COR-L47 (cell line): Measurements from ENCODE around the gene MAP7.

ENCODE experiments used
- DNase-seq: peaks from one replicate; lab custom pipeline; 2025; lab: John Stamatoyannopoulos, UW

MAP7 gene

DNA sequence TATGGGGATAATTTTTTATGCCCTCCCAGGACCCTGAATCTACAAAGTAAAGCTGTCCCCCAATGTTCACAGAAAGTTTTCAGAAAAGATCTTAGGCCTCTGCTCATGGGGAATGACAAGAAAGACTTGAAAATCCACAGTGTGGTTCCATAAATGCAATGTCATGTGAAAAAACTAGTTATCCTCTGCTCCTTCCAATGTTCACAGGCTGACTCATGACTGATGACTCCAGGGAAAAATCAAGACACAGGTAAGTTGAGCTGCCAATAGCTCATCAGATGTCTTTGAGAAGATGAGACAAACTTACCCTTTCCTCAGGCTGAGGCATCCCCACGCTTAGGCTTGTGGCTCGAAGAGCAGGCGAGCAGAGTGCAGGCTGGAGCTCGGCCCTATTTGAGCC lies 245.8 kb downstream of the MAP7 start:
- no peak for DNase-seq

DNA sequence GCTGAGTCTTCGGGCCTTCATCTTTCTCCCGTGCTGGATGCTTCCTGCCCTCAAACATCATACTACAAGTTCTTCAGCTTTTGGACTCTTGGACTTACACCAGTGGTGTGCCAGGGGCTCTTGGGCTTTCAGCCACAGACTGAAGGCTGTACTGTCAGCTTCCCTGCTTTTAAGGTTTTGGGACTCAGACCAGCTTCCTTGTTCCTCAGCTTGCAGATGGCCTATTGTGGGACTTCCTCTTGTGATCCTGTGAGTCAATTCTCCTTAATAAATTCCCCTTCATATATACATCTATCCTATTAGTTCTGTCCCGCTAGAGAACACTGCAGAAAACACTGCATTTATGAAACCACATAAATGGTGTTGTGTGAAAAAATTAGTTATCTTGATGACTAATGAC lies 246.7 kb downstream of the MAP7 start:
- no peak for DNase-seq

DNA sequence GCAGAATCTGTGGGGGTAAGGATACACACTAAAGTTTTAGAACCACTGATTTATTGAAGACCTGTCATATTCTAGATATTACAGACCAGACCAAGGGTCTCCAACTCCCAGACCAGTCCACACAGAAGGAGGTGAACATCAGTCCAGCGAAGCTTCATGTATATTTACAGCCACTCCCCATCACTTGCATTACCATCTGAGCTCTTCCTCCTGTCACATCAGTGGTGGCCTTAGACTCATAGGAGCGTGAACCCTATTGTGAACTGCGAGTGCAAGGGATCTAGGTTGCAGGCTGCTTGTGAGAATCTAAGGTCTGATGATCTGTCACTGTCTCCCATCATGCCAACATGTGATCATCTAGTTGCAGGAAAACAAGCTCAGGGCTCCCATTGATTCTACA lies 255.6 kb downstream of the MAP7 start:
- no peak for DNase-seq
